Stomach (tissue), 4 donors: ENCODE measurements around the gene WIPI1.

ENCODE experiments used
- CTCF ChIP-seq, 7 experiments: fragments of 450-650 bp in 4 of 7; fragments of 200-600 bp in 3 of 7; sonication (generic) in 3 of 7; IDR thresholded peaks; one replicate each; pipeline ENCODE4 v1.5.1; 2016 to 2019; ENCODE audit warnings: antibody characterized with exemption in 7 of 7, control low read depth in 2 of 7, mild to moderate bottlenecking in 1 of 7
- EP300 ChIP-seq: sonication (generic); formaldehyde crosslinking; IDR thresholded peaks from one replicate; pipeline ENCODE4 v1.6.1; 2017; ENCODE audit warnings: antibody characterized with exemption
- POLR2A ChIP-seq, 4 donors: fragments of 450-650 bp; IDR thresholded peaks; one replicate each; pipeline ENCODE4 v1.6.1; 2016; ENCODE audit warnings: antibody characterized with exemption in 4 of 4, control low read depth in 2 of 4, mild to moderate bottlenecking in 1 of 4, moderate library complexity in 1 of 4

- TF ChIP-seq CTCF (IDR thresholded peaks at IDR 0.05) (no peak), EP300 (no peak), POLR2A (IDR thresholded peaks at IDR 0.05) (no peak)
Observed at GRCh38 chr17:68429881-68430280, 27.4 kb downstream of the WIPI1 start.
